Keratinocyte (primary cell): Measurements from ENCODE around the gene DCAF17. TPM values are rescaled to one million over a fixed set of nuclear protein-coding genes. Genes with fewer than 3 reads are reported as not detected.

Experiments
- DNase-seq: peaks from one replicate; pipeline ENCODE4 v3.0.0-alpha.2; 2011; ENCODE audit warnings: low read depth, missing footprints, low spot score
- FAIRE-seq: peaks from 2 replicates; lab custom pipeline; 2011; peaks lifted over from hg19 to GRCh38; lab: Jason Lieb, UNC
- H2AFZ ChIP-seq: 2 replicates; pipeline ENCODE4 v1.6.0; 2012; ENCODE audit warnings: low read length, control low read depth, inconsistent platforms; ENCODE audit not compliant: control insufficient read depth
- H3K27ac ChIP-seq: 2 replicates; pipeline ENCODE4 v1.5.1; 2011; ENCODE audit warnings: low read length; ENCODE audit not compliant: control insufficient read depth, insufficient read depth
- H3K27me3 ChIP-seq: 3 replicates; pipeline ENCODE4 v1.6.0; 2011; ENCODE audit warnings: low read length; ENCODE audit not compliant: control insufficient read depth, insufficient read depth; ENCODE audit errors: extremely low read depth
- H3K36me3 ChIP-seq, 2 experiments: 2 replicates in 1 of 2; 3 replicates in 1 of 2; pipeline ENCODE4 v1.5.1; 2011; ENCODE audit warnings: low read length in 2 of 2, mild to moderate bottlenecking in 1 of 2; ENCODE audit not compliant: control insufficient read depth in 2 of 2, insufficient read depth in 2 of 2; ENCODE audit errors: extremely low read depth in 1 of 2
- H3K4me1 ChIP-seq: 3 replicates; pipeline ENCODE4 v1.5.1; 2011; ENCODE audit warnings: low read length; ENCODE audit not compliant: control insufficient read depth, insufficient read depth; ENCODE audit errors: extremely low read depth
- H3K4me2 ChIP-seq: 3 replicates; pipeline ENCODE4 v1.6.0; 2011; ENCODE audit warnings: low read depth, low read length; ENCODE audit not compliant: control insufficient read depth, insufficient read depth; ENCODE audit errors: extremely low read depth
- H3K4me3 ChIP-seq, 3 experiments: fragments of 200-600 bp in 1 of 3; sonication (generic) in 1 of 3; 2 replicates in 2 of 3; 3 replicates in 1 of 3; pipeline ENCODE4 v1.5.1; 2011 to 2016; ENCODE audit warnings: low read length in 3 of 3, mild to moderate bottlenecking in 3 of 3, control low read depth in 2 of 3, inconsistent platforms in 1 of 3, low read depth in 1 of 3, mixed read lengths in 1 of 3, mixed run types in 1 of 3, moderate library complexity in 1 of 3; ENCODE audit not compliant: control insufficient read depth in 2 of 3, insufficient read depth in 2 of 3; ENCODE audit errors: extremely low read depth in 1 of 3
- H3K79me2 ChIP-seq: 2 replicates; pipeline ENCODE4 v1.6.0; 2012; ENCODE audit warnings: low read length; ENCODE audit not compliant: control insufficient read depth, insufficient read depth
- H3K9ac ChIP-seq: 3 replicates; pipeline ENCODE4 v1.6.0; 2011; ENCODE audit warnings: low read length; ENCODE audit not compliant: control insufficient read depth, insufficient read depth; ENCODE audit errors: extremely low read depth
- H3K9me1 ChIP-seq: 3 replicates; pipeline ENCODE4 v1.6.0; 2011; ENCODE audit warnings: low read length; ENCODE audit not compliant: control insufficient read depth, insufficient read depth; ENCODE audit errors: extremely low read depth
- H3K9me3 ChIP-seq: 2 replicates; pipeline ENCODE4 v1.5.1; 2012; ENCODE audit warnings: low read depth, low read length; ENCODE audit not compliant: control insufficient read depth
- H4K20me1 ChIP-seq: 3 replicates; pipeline ENCODE4 v1.6.0; 2011; ENCODE audit warnings: low read length; ENCODE audit not compliant: control insufficient read depth, insufficient read depth; ENCODE audit errors: extremely low read depth
- CTCF ChIP-seq, 3 experiments: IDR thresholded peaks in 1 of 3; conservative IDR thresholded peaks in 1 of 3; optimal IDR thresholded peaks in 1 of 3; 2 replicates in 2 of 3; 3 replicates in 1 of 3; pipeline versions ENCODE3 to v1.5.1; 2011; ENCODE audit warnings: low read length in 3 of 3, mild to moderate bottlenecking in 3 of 3, moderate library complexity in 2 of 3, control low read depth in 1 of 3, inconsistent platforms in 1 of 3; ENCODE audit not compliant: insufficient read depth in 2 of 3; ENCODE audit errors: extremely low read depth in 1 of 3
- EZH2 ChIP-seq: IDR thresholded peaks from one replicate; pipeline ENCODE4 v1.6.1; 2012; ENCODE audit warnings: inconsistent platforms, mild to moderate bottlenecking, low read length, moderate library complexity
- dilution Hi-C: fragments of 300-500 bp; cut with MboI; formaldehyde crosslinking; loops from one replicate; pipeline ENCODE4 v1.7.0; 2020; ENCODE audit warnings: low sequenced_read_pairs; ENCODE audit not compliant: extremely low pct_ligation_motif_present
- polyA plus RNA-seq, 5 experiments: library from polyadenylated mRNA; depleted of rRNA in 3 of 5; stranded (reverse) in 3 of 5; stranded (forward) in 1 of 5; unstranded in 1 of 5; fragments of >200 nt; gene quantifications; 1 replicate in 1 of 5; 2 replicates in 3 of 5; 3 replicates in 1 of 5; pipeline versions ENCODE4 v1.2.1 to v1.2.3, GENCODE V29; 2011 to 2012; ENCODE audit warnings: missing spikeins in 2 of 5, low read depth in 1 of 5, low replicate concordance in 1 of 5

The DCAF17 gene
- polyA plus RNA-seq, 1 donor (not counting 4 experiments of a cell fraction or from before 2014, with no cell fraction given): 22.9 TPM

GRCh38 chr2:171521361-171522051 is 87.5 kb downstream of the DCAF17 start:
- Histone ChIP-seq H2AFZ (peak overlapping the region; percentile 90), H3K9ac (peak overlapping the region; percentile 71), H3K36me3 (no peaks in the 10 kb centered on the region), H3K4me1 (peaks cover 27% of the 10 kb centered on the region), H3K27me3 (no peaks in the 10 kb centered on the region), H3K9me1 (no peaks in the 10 kb centered on the region), H4K20me1 (no peaks in the 10 kb centered on the region), H3K4me2 (peak overlapping the region; percentile 77), H3K27ac (no peak overlapping the region), H3K4me3 (peak overlapping the region in 2 of 3 experiments; percentile 85 to 90), H3K9me3 (no peaks in the 10 kb centered on the region), H3K79me2 (no peaks in the 10 kb centered on the region)
- TF ChIP-seq CTCF (optimal IDR thresholded peaks at IDR 0.05 in 1 of 3, IDR thresholded peaks at IDR 0.05 in 1 of 3, conservative IDR thresholded peaks at IDR 0.05 in 1 of 3; ENCODE audit: extremely low read depth in 1 of 3, insufficient read depth in 2 of 3, low read length in 3 of 3): no peak
- no peak for FAIRE-seq
- dilution Hi-C loops: no loop called here
- DNase-seq: no peak

GRCh38 chr2:171522052-171522787 is 88.2 kb downstream of the DCAF17 start, which contains the start of gene CYBRD1:
CYBRD1 (plus strand) TSS chr2:171522474; CDS start chr2:171522546, 72 bp downstream.
- Histone ChIP-seq H3K9me3 (no peaks in the 10 kb centered on the region), H3K9ac (peak within 1 kb of the TSS; percentile 71), H3K27ac (peak within 1 kb of the TSS; percentile 49), H3K9me1 (no peaks in the 10 kb centered on the region), H3K36me3 (no peaks in the 10 kb centered on the region), H3K4me2 (peak within 1 kb of the TSS; percentile 77), H3K4me3 (peak within 1 kb of the TSS; percentile 56 to 90 (median 85)), H2AFZ (peak within 1 kb of the TSS; percentile 90), H3K4me1 (peaks cover 27% of the 10 kb centered on the region), H3K79me2 (no peaks in the 10 kb centered on the region), H3K27me3 (no peaks in the 10 kb centered on the region), H4K20me1 (no peaks in the 10 kb centered on the region)
- FAIRE-seq (no peak), DNase-seq (no peak)
- dilution Hi-C loops: no loop called here
- TF ChIP-seq EZH2: no peak
- peak in 1 of 3 experiments; percentile 26 for TF ChIP-seq CTCF (optimal IDR thresholded peaks at IDR 0.05 in 1 of 3, IDR thresholded peaks at IDR 0.05 in 1 of 3, conservative IDR thresholded peaks at IDR 0.05 in 1 of 3; ENCODE audit: extremely low read depth in 1 of 3, insufficient read depth in 2 of 3, low read length in 3 of 3)
